Measurements from ENCODE around the gene CCDC149. TPM values are rescaled to one million over a fixed set of nuclear protein-coding genes. Genes with fewer than 3 reads are reported as not detected.

CCDC149 gene
- total RNA-seq, 1 experiment from 2014 or later, result 6.2 TPM

DNA sequence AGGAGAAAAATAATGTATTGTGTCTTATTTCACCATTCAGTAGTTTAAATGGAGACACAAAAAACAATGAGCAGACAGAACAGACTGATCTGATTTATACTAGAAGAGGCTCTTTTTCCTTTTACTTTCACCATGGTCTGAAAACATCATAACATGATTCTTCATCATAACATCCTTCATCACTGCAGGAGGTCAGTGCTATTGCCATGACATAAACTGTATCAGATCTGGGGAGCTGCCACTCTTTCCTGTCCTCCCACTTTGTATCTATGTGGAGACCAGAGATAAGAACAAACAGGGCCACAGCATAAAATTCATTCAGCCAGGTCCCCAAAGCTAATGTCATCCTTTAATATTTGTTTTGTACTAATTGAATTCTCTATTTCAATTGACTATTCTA lies 92.3 kb downstream of the CCDC149 start:
- in situ Hi-C loops (cut with HindIII; ENCODE audit: low pct_unique_long_range_greater_than_20kb, low sequenced_read_pairs), result no loop called here
- no peak for DNase-seq (ENCODE audit: low read depth)

DNA sequence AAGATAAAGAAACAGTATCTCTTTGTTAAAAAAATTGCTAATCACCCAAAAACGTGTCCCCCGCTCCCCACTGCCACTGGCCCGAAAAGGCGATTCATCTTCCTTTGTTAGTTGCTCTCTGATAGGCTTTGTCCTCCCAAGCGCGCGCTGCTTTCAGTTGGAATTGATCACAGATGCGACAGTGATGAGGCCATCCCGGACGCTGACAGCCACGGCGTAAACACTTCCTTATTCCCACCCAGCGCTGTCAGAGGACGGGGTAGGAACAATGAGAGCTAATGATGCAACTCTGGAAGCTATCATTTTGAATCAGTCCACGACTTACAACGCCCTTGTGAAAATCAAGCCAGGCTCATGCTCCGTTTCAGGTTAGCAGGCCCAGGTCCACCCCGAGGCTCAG lies 96.0 kb downstream of the CCDC149 start:
- no peak for DNase-seq (ENCODE audit: low read depth)
- in situ Hi-C loops (cut with HindIII; ENCODE audit: low pct_unique_long_range_greater_than_20kb, low sequenced_read_pairs), result no loop called here

DNA sequence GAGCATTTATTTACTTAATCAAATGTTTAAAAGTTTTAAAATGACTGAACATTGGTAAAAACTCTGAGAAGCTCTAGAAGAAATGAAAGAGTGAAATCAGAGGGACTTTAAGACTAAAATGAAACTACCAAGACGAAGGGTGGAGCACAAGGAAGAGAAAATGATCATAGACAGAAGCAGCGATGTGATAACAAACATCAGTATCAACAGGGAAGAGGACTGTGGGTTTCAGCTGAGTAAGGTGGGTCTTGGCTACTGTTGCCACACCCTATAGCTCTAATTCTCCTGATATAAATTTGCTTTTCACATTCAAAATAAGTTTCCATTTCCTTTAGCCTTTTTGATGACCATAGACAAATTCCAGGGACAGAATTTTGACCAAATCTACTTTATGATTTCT lies 99.1 kb downstream of the CCDC149 start:
- in situ Hi-C loops (cut with HindIII; ENCODE audit: low pct_unique_long_range_greater_than_20kb, low sequenced_read_pairs), result no loop called here

DNA sequence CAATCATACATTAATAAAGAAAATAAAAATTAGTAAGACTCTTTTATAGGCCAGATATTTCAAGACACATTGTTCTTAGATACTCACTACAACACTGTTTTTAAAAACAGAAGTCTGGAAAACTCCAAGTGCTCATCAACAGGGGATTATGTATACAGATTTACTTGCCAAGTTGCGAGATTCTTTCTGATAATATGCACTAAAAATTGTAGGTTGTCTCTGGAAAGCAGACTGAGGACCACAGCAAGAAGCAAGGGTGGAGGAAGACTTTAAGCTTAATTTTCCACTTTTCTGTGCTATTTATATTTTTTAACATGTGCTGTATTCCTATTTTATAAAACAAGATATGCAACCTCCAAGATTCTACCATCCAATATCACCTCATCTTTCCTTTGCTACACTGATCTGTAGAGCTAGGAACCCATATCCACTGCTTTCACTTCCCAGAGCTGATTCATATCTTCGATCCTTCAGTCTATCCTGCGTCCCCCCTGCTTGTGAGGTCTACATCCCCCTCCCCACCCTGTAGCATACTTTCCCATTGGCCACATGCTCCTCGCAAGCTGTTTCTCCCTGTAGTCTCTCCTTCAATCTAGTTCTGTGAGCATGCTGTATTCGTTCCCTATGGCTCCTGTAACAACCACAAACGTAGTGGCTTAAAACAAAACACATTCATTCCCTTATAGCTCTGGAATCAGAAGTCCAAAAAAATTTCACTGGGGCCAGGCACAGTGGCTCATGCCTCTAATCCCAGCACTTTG lies 101.8 kb downstream of the CCDC149 start:
- no peak for DNase-seq (ENCODE audit: low read depth)
- in situ Hi-C loops (cut with HindIII; ENCODE audit: low pct_unique_long_range_greater_than_20kb, low sequenced_read_pairs), result no loop called here

More for the DNA sequence above, 99.1 kb downstream of the CCDC149 start:
- DNase-seq (ENCODE audit: low read depth), result no peak

DNA sequence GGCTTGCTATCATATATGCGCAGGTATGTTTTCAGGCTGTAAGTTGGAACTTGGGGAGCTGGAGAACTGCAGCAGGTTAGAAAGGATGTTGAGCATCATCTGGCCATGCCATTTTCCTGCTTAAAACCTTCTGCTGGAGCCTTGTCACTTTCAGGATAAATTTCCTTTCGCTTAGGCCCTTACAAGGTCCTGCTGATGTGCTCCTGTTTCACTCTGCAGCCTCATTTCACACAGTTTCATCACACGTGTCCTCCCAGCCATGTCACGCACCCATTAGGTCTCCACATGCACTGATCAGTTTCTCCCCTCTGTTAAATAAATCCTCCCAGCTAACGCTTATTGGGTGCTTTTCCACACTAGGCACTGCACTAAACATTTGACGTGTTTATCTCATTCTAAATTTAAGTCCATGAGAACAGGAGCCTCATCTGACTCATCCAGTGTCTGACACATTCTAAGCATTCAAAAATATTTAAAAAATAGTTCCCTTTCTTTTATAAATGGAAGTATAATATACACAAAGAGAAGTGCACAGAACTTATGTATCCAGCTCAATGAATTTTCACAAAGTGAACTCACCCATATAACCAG lies 102.9 kb downstream of the CCDC149 start:
- no peak for DNase-seq (ENCODE audit: low read depth)
- in situ Hi-C loops (cut with HindIII; ENCODE audit: low pct_unique_long_range_greater_than_20kb, low sequenced_read_pairs), result no loop called here

GRCh38 chr4:24809376-24809775 lies 103.5 kb downstream of the CCDC149 start:
- DNase-seq (ENCODE audit: low read depth), result no peak
- in situ Hi-C loops (cut with HindIII; ENCODE audit: low pct_unique_long_range_greater_than_20kb, low sequenced_read_pairs), result no loop called here

DNA sequence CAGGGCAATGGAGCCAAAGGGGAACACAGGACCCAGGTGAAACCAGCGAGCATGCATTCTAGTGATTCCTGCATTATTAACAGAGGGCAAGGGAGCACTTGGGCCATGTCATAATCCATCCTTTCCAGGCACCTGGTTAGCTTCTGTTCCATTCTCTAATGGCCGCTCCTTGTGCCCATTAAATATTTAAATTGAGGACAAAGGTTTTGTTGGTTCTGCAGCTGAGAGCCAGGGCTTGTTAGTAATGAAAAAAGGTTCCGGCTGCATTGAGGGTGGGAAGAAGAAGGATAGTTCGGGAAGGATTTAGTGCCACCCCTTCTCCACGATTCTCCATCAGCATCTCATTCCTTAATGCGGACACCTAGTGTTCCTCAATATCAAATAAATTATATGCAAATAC lies 103.9 kb downstream of the CCDC149 start:
- no peak for DNase-seq (ENCODE audit: low read depth)
- in situ Hi-C loops (cut with HindIII; ENCODE audit: low pct_unique_long_range_greater_than_20kb, low sequenced_read_pairs), result no loop called here

DNA sequence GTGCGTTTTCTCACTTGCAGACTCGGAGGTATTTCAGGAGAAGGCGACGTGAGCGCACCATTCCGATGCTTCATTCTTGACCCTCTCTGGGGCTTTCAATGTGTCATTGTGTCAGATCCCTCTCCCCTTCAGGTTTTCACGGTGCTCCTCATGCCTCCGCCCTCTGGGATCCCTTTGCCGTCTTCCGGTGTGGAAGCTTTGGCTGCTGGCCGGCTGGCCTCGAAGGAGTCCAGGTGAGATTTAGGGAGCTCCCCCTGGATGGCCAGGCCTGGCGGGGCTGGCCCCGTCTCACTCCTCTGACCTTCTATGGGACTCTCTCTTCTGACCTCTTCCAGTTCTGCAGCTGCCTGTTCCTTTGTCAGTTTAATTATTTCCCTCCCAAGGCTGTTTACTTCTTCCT lies 104.6 kb downstream of the CCDC149 start:
- in situ Hi-C loops (cut with HindIII; ENCODE audit: low pct_unique_long_range_greater_than_20kb, low sequenced_read_pairs), result no loop called here
- DNase-seq (ENCODE audit: low read depth), result no peak

- in situ Hi-C loops (cut with HindIII; ENCODE audit: low pct_unique_long_range_greater_than_20kb, low sequenced_read_pairs), result no loop called here
- DNase-seq (ENCODE audit: low read depth), result no peak
Measured at GRCh38 chr4:24807611-24808010, 105.2 kb downstream of the CCDC149 start.

GRCh38 chr4:24806206-24806990 lies 106.4 kb downstream of the CCDC149 start:
- in situ Hi-C loops (cut with HindIII; ENCODE audit: low pct_unique_long_range_greater_than_20kb, low sequenced_read_pairs), result no loop called here
- no peak for DNase-seq (ENCODE audit: low read depth)

GRCh38 chr4:24805566-24805965 lies 107.3 kb downstream of the CCDC149 start:
- in situ Hi-C loops (cut with HindIII; ENCODE audit: low pct_unique_long_range_greater_than_20kb, low sequenced_read_pairs), result no loop called here
- DNase-seq (ENCODE audit: low read depth), result no peak

- DNase-seq (ENCODE audit: low read depth), result no peak
- in situ Hi-C loops (cut with HindIII; ENCODE audit: low pct_unique_long_range_greater_than_20kb, low sequenced_read_pairs), result no loop called here
Measured at GRCh38 chr4:24805067-24805466, 107.8 kb downstream of the CCDC149 start.

GRCh38 chr4:24802648-24803047 lies 110.2 kb downstream of the CCDC149 start:
- in situ Hi-C loops (cut with HindIII; ENCODE audit: low pct_unique_long_range_greater_than_20kb, low sequenced_read_pairs), result no loop called here
- no peak for DNase-seq (ENCODE audit: low read depth)

DNA sequence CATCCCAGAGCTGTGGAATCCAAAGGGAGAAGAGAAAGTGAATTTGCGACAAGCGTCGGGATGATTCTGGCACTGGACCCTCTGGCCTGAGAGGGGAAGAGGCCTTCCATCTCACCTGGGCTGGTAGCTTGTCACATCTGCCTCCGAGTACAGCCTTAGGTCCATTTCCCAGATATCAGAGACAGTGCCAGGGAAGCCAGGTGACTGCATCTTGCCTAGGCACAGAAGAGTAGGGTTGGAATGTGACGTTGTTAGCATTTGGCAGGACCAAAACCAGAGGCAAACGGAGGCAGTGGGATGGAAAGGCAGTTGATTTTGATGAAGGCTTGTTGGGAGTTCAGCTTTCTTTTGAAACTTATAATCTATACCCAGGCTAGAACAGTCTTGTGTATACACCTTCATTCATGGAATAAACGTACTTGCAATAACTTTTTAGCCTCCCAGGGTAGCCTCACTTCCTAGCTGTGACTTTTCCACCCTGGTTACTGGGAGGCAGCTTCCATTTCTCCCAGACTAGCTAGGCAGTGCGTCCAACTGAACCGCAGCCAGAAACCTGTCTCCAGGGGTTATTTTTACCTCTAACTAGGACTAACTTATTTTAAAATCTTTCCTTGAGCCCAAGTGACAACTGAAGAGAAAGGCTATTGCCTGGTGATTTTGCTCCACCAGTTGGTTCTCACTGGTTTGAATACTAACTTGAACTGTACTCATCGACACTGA lies 111.5 kb downstream of the CCDC149 start:
- in situ Hi-C loops (cut with HindIII; ENCODE audit: low pct_unique_long_range_greater_than_20kb, low sequenced_read_pairs), result no loop called here
- no peak for DNase-seq (ENCODE audit: low read depth)

GRCh38 chr4:24800325-24800895 lies 112.4 kb downstream of the CCDC149 start:
- no peak for DNase-seq (ENCODE audit: low read depth)
- in situ Hi-C loops (cut with HindIII; ENCODE audit: low pct_unique_long_range_greater_than_20kb, low sequenced_read_pairs), result no loop called here

DNA sequence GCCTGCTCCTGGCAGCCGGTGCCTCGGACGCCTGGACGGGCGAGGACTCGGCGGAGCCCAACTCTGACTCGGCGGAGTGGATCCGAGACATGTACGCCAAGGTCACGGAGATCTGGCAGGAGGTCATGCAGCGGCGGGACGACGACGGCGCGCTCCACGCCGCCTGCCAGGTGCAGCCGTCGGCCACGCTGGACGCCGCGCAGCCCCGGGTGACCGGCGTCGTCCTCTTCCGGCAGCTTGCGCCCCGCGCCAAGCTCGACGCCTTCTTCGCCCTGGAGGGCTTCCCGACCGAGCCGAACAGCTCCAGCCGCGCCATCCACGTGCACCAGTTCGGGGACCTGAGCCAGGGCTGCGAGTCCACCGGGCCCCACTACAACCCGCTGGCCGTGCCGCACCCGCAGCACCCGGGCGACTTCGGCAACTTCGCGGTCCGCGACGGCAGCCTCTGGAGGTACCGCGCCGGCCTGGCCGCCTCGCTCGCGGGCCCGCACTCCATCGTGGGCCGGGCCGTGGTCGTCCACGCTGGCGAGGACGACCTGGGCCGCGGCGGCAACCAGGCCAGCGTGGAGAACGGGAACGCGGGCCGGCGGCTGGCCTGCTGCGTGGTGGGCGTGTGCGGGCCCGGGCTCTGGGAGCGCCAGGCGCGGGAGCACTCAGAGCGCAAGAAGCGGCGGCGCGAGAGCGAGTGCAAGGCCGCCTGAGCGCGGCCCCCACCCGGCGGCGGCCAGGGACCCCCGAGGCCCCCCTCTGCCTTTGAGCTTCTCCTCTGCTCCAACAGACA lies 113.1 kb downstream of the CCDC149 start:
- DNase-seq (ENCODE audit: low read depth), result no peak
- in situ Hi-C loops (cut with HindIII; ENCODE audit: low pct_unique_long_range_greater_than_20kb, low sequenced_read_pairs), result no loop called here

DNA sequence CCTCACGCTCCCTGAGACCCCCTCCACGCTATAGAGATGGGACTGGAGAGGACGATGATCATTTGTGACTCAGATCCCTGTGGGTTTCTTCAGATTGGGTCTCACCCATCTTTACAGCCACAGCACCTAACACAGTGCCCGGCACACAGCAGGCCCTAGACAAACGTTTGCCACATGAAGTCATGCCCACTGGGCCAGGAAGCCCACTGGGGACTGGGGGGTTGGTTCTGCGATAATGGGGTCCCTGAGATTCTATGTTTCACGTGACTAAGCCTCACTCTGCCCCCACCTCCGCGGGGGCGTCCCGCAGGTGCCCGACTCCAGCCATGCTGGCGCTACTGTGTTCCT lies 113.7 kb downstream of the CCDC149 start:
- in situ Hi-C loops (cut with HindIII; ENCODE audit: low pct_unique_long_range_greater_than_20kb, low sequenced_read_pairs), result no loop called here
- no peak for DNase-seq (ENCODE audit: low read depth)
